OCI-LY1 (cell line): Measurements from ENCODE around the gene FYB1.

Source experiments
- CTCF ChIP-seq: fragments of 200-600 bp; sonication (generic), shearing (Covaris generic); IDR thresholded peaks from 2 replicates; pipeline ENCODE4 v1.5.1; 2017; ENCODE audit warnings: mild to moderate bottlenecking, antibody characterized with exemption, low read length, moderate library complexity, mixed read lengths
- EZH2 ChIP-seq: fragments of 200-600 bp; sonication (generic), shearing (Covaris generic); IDR thresholded peaks from 2 replicates; pipeline ENCODE4 v1.8.0; 2017; ENCODE audit warnings: borderline replicate concordance, mixed run types, mild to moderate bottlenecking, antibody characterized with exemption, low read length, moderate library complexity, mixed read lengths

GRCh38 chr5:39074017-39074814 lies 145.1 kb downstream of the FYB1 start, which contains the start of gene RICTOR:
- TF ChIP-seq CTCF (no peak), EZH2 (no peak)
